Measurements from ENCODE around the gene PCYT1A. TPM values are rescaled to one million over a fixed set of nuclear protein-coding genes. Genes with fewer than 3 reads are reported as not detected.

The PCYT1A gene
- total and polyA plus RNA-seq, 2 donors (not counting 1 experiment from before 2014, with no cell fraction given): 56.6 to 61.2 TPM

DNA sequence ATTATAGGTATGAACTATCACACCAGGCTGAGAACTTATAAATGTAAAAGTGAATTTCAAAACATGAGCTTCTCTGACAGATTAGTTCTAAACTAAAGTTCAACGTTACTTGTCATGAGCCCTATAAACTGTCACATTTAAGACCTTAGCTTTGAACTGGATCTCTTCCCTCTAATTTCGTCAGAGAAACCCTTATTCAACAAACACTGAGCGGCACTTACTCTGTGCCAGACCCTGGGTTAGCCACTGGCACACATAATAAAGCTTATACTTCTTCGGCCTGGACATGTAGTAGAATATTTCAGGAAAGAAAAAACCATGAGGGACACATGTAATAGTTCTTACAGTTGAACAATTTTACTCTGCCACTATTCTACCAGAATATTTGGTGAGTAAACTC, 5.6 kb downstream of the PCYT1A start:
- TF ChIP-seq EZH2 (IDR thresholded peaks at IDR 0.05; ENCODE audit: borderline replicate concordance, insufficient read depth, low read depth, low read length, poor library complexity, severe bottlenecking): no peak
- TF ChIP-seq, protein P1, sequence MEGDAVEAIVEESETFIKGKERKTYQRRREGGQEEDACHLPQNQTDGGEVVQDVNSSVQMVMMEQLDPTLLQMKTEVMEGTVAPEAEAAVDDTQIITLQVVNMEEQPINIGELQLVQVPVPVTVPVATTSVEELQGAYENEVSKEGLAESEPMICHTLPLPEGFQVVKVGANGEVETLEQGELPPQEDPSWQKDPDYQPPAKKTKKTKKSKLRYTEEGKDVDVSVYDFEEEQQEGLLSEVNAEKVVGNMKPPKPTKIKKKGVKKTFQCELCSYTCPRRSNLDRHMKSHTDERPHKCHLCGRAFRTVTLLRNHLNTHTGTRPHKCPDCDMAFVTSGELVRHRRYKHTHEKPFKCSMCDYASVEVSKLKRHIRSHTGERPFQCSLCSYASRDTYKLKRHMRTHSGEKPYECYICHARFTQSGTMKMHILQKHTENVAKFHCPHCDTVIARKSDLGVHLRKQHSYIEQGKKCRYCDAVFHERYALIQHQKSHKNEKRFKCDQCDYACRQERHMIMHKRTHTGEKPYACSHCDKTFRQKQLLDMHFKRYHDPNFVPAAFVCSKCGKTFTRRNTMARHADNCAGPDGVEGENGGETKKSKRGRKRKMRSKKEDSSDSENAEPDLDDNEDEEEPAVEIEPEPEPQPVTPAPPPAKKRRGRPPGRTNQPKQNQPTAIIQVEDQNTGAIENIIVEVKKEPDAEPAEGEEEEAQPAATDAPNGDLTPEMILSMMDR (IDR thresholded peaks at IDR 0.05): no peak
- CTCF ChIA-PET: interaction anchor here (0.7 to 1.0 kb wide), 2 partner anchors 9 to 29 kb away, joined by 3 read pairs; no protein-coding TSS in a partner anchor
- intact Hi-C loops (cut with micrococcal nuclease): no loop called here

DNA sequence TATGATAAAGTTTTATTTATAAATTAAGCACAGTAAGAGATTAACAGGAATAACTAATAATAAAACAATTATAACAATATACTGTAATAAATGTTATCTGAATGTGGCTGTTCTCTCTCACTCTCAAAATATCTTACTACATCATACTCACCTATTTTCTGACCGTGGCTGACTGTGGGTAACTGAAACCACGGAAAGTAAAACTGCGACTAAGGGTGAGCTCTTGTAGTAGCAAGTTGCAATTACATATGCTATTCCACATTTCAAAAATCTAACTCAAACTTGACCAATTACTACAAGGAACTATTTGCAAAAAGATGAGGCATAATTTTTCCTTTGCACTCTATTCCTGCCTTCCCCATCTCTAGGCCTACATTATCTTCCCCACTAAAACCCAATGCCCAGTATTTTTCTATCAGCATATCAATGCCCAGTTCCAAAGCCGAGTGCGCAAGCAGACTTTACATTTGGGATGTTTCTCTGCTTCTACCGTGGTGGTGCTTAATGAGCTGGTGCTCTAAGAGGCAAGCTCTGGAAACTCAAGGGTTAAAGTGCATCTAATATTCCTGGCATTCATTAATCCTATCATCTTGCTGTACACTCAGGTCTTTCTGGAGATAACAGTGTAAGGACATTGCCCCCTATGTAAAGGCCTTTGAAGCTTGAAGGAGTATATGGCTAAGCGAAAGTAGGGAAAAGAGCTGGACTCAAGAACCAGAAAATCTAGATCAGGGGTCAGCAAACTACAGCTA, 6.7 kb downstream of the PCYT1A start:
- H3K4me3 ChIP-seq (ENCODE audit: control extremely low read depth in 1 of 5, extremely low read depth in 1 of 5, insufficient read depth in 1 of 5, low read depth in 2 of 5, low read length in 4 of 5): no peak overlapping the region
- no peak for TF ChIP-seq EZH2 (IDR thresholded peaks at IDR 0.05; ENCODE audit: borderline replicate concordance, insufficient read depth, low read depth, low read length, poor library complexity, severe bottlenecking)
- TF ChIP-seq, protein P1 (IDR thresholded peaks at IDR 0.05): no peak

More for the DNA sequence above, 5.6 kb downstream of the PCYT1A start:
- ATAC-seq (ENCODE audit: low read depth): no peak
- POLR2A ChIA-PET: no interaction called here
- H4K20me1 ChIP-seq (ENCODE audit: control insufficient read depth, insufficient read depth, low read length, poor library complexity, severe bottlenecking): peaks cover 10% of the 10 kb centered on the region
- H3K9me3 ChIP-seq (ENCODE audit: control extremely low read depth in 1 of 3, control insufficient read depth in 2 of 3, insufficient read depth in 1 of 3, low read length in 2 of 3): no peaks in the 10 kb centered on the region
- H2AFZ ChIP-seq (ENCODE audit: insufficient read depth, low read depth, low read length, poor library complexity, severe bottlenecking): no peak overlapping the region
- WGBS (ENCODE audit: insufficient coverage): 100% methylated on average over 1 of the region's 4 CpGs
- peaks cover 13 to 16% of the 10 kb centered on the region in 2 donors for H3K4me1 ChIP-seq (ENCODE audit: control insufficient read depth in 2 of 2, insufficient read depth in 2 of 2, low read length in 2 of 2)
- no peaks in the 10 kb centered on the region for H3K9me3 Mint-ChIP-seq (ENCODE audit: insufficient read depth)
- H3K27me3 ChIP-seq (replicated peaks in 1 of 4; ENCODE audit: control extremely low read depth in 1 of 4, control insufficient read depth in 3 of 4, insufficient read depth in 4 of 4, low read length in 3 of 4): no peaks in the 10 kb centered on the region
- no peaks in the 10 kb centered on the region for H3K27me3 Mint-ChIP-seq
- no peak overlapping the region for H3K4me2 ChIP-seq (replicated peaks; ENCODE audit: low read depth, low read length, poor library complexity, severe bottlenecking)
- H3K36me3 ChIP-seq (replicated peaks in 1 of 2; ENCODE audit: control extremely low read depth in 1 of 2, control insufficient read depth in 1 of 2, extremely low read depth in 1 of 2, insufficient read depth in 2 of 2, low read length in 1 of 2): peaks cover 1 to 3% of the 10 kb centered on the region in 2 experiments
- no peak overlapping the region for H3K4me3 Mint-ChIP-seq
- peak overlapping the region in 1 of 2 donors; percentile 46 for H3K27ac ChIP-seq (ENCODE audit: low read length in 2 of 2)
- H3K9ac ChIP-seq (ENCODE audit: low read length): no peak overlapping the region
- H3K79me2 ChIP-seq (ENCODE audit: control insufficient read depth, insufficient read depth, low read length): peaks cover 49% of the 10 kb centered on the region
- DNase-seq: no peak
- no peak overlapping the region for H3K27ac Mint-ChIP-seq
- peaks cover 49% of the 10 kb centered on the region for H3K4me1 Mint-ChIP-seq
- H3K4me3 ChIP-seq (ENCODE audit: control extremely low read depth in 1 of 5, extremely low read depth in 1 of 5, insufficient read depth in 1 of 5, low read depth in 2 of 5, low read length in 4 of 5): no peak overlapping the region

More for the DNA sequence above, 6.7 kb downstream of the PCYT1A start:
- Histone ChIP-seq H3K4me1 (ENCODE audit: control insufficient read depth in 2 of 2, insufficient read depth in 2 of 2, low read length in 2 of 2) (peaks cover 4 to 5% of the 10 kb centered on the region in 2 donors), H3K4me2 (replicated peaks; ENCODE audit: low read depth, low read length, poor library complexity, severe bottlenecking) (no peak overlapping the region), H3K27me3 (replicated peaks in 1 of 4; ENCODE audit: control extremely low read depth in 1 of 4, control insufficient read depth in 3 of 4, insufficient read depth in 4 of 4, low read length in 3 of 4) (no peaks in the 10 kb centered on the region), H4K20me1 (ENCODE audit: control insufficient read depth, insufficient read depth, low read length, poor library complexity, severe bottlenecking) (peaks cover 10% of the 10 kb centered on the region), H2AFZ (ENCODE audit: insufficient read depth, low read depth, low read length, poor library complexity, severe bottlenecking) (no peak overlapping the region), H3K36me3 (replicated peaks in 1 of 2; ENCODE audit: control extremely low read depth in 1 of 2, control insufficient read depth in 1 of 2, extremely low read depth in 1 of 2, insufficient read depth in 2 of 2, low read length in 1 of 2) (peaks cover 1 to 3% of the 10 kb centered on the region in 2 experiments), H3K9me3 (ENCODE audit: control extremely low read depth in 1 of 3, control insufficient read depth in 2 of 3, insufficient read depth in 1 of 3, low read length in 2 of 3) (no peaks in the 10 kb centered on the region), H3K79me2 (ENCODE audit: control insufficient read depth, insufficient read depth, low read length) (peaks cover 53% of the 10 kb centered on the region), H3K27ac (ENCODE audit: low read length in 2 of 2) (no peak overlapping the region), H3K9ac (ENCODE audit: low read length) (no peak overlapping the region)
- intact Hi-C loops (cut with micrococcal nuclease): no loop called here
- POLR2A ChIA-PET: no interaction called here
- H3K4me1 Mint-ChIP-seq: peaks cover 42% of the 10 kb centered on the region
- ATAC-seq (ENCODE audit: low read depth) (no peak), DNase-seq (no peak)
- H3K9me3 Mint-ChIP-seq (ENCODE audit: insufficient read depth): no peaks in the 10 kb centered on the region
- no peak overlapping the region for H3K4me3 Mint-ChIP-seq
- 100% methylated on average over 4 of the region's 7 CpGs for WGBS (ENCODE audit: insufficient coverage)
- H3K27me3 Mint-ChIP-seq: no peaks in the 10 kb centered on the region
- no peak overlapping the region for H3K27ac Mint-ChIP-seq
- CTCF ChIA-PET: interaction anchor here (0.5 to 1.0 kb wide), 2 partner anchors 27 to 29 kb away, joined by 3 to 4 read pairs; no protein-coding TSS in a partner anchor

Measured in B cell (primary cell).